HG03097 (cell line): ENCODE results near the gene TNFRSF1A.

Source experiments
- ATAC-seq: cut with Tn5 transposase; IDR thresholded peaks from one replicate; pipeline ENCODE4 v1.9.1; 2021; ENCODE audit not compliant: unreplicated experiment, low FRiP score

TNFRSF1A gene

DNA sequence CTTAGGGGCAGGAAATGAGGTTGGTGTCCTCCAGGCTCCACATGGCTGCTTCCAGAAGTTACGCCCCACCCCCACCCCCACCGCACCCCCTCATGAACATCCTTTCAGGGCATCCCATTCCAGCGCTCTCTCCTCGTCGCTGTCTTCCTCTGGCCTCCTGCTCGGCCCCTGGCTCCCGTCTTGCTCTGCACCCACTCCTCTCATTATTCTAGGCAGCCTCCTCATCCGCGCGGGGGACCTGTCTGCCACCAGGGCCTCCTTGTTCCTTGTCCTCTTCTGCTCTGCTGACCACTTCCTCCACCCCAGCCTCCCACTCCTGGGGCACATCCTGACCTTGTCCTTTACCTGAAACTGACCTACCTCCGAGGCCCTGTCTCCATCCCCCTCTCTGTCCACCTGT lies 61.2 kb downstream of the TNFRSF1A start:
- no peak for ATAC-seq

DNA sequence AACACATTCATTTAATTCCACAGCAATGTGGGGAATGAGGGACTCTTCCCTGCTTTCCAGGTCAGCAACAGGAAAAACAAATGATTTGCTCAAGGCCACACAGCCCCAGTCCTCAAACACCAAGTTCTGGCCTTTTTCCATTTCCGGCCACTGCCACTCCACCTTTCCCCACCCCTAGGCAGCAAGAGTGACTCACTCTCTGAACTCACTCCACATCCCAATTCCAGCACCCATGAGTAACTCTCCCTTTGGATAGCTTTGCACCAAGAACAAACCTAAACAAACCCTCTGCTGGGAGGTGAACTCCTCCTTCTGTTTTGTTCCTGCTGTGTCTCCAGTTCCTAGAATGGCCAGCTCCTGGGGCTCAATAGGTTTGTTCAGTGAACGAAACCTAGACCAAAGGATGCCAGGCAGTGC lies 61.8 kb downstream of the TNFRSF1A start:
- no peak for ATAC-seq

DNA sequence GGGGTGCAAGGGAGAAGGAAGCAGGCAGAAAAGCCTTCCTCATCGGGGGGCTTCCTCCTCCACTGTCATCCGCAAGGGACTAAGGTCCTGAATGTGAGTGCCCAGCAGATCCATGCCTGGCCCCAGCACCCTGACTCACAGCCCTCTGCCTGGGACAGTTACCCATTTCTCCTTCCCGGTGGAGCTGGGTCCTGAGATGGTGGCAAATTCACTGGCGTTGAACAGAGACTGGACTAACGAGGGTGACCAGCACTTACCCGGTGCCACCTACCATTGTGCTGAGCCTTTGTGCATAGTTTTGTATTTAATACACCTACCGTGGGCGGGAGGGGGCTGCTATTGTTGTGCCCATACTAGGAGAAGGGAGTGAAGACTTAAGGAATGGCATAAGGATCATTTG lies 62.2 kb downstream of the TNFRSF1A start:
- no peak for ATAC-seq

DNA sequence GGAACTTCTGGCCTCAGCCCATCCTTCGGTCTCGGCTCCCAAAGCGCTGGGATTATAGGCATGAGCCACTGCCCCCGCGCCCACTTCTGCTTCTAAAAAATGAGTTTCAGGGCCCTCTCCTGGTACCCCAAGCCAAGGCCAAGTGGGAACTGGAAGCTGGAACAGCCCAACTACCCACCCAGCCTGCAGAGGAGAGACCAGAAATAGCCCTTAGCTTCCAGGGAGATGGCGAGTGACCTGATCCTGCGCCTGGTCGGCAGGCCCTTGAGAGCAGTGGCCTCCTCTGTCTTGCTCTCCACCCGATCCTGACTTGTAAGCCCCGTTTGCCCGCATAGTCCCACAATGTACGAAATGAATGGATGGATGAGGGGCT lies 62.6 kb downstream of the TNFRSF1A start:
- ATAC-seq, result no peak
